H1 (cell line): ENCODE measurements around the gene TMEM44. TPM values are rescaled to one million over a fixed set of nuclear protein-coding genes. Genes with fewer than 3 reads are reported as not detected.

Source experiments
- CHD1 ChIP-seq: IDR thresholded peaks from 2 replicates; pipeline ENCODE4 v1.6.1; 2012; ENCODE audit warnings: low read depth, low read length, improper control_type of control experiment
- KDM5A ChIP-seq: fragments of 200-600 bp; IDR thresholded peaks from 2 replicates; pipeline ENCODE4 v1.7.1; 2012; ENCODE audit warnings: mild to moderate bottlenecking, low read length, inconsistent platforms, mixed read lengths
- POLR2AphosphoS5 ChIP-seq: IDR thresholded peaks from 2 replicates; pipeline ENCODE4 v1.6.1; 2011; ENCODE audit warnings: low read depth, low read length
- SAP30 ChIP-seq: fragments of 300-600 bp; sonication (generic); IDR thresholded peaks from 2 replicates; pipeline ENCODE4 v1.7.1; 2012; ENCODE audit warnings: low read length, moderate library complexity, mild to moderate bottlenecking, inconsistent platforms; ENCODE audit not compliant: insufficient read depth, insufficient replicate concordance
- TAF7 ChIP-seq: optimal IDR thresholded peaks from 2 replicates; pipeline ENCODE3; 2011; ENCODE audit warnings: low read depth, mild to moderate bottlenecking, inconsistent platforms, low read length, moderate library complexity, borderline replicate concordance
- TBP ChIP-seq: IDR thresholded peaks from 2 replicates; pipeline ENCODE4 v1.6.1; 2011; ENCODE audit warnings: low read depth, low read length, improper control_type of control experiment
- polyA plus RNA-seq, 7 experiments: library from polyadenylated mRNA; depleted of rRNA in 3 of 7; stranded (reverse) in 5 of 7; unstranded in 2 of 7; fragments of >200 nt in 5 of 7; fragments of 200-250 nt in 2 of 7; gene quantifications; 1 replicate in 5 of 7; 2 replicates in 1 of 7; 4 replicates in 1 of 7; pipeline versions ENCODE4 v1.2.1 to v1.2.3, GENCODE V29; 2011 to 2013; ENCODE audit warnings: missing spikeins in 2 of 7, mixed read lengths in 2 of 7
- total RNA-seq: library from RNA; stranded (reverse); fragmentation: NEBNext Ultra II Directional; extraction: Animal tissue kit (Norgen Biotek cat#: 25700); gene quantifications from 2 replicates; pipeline ENCODE4 v1.2.1, GENCODE V29; 2021

Gene TMEM44
- total and polyA plus RNA-seq, 2 of the 8 experiments (the other 6 are each of a cell fraction or from before 2014, with no cell fraction given), result 14.0 to 16.7 TPM

DNA sequence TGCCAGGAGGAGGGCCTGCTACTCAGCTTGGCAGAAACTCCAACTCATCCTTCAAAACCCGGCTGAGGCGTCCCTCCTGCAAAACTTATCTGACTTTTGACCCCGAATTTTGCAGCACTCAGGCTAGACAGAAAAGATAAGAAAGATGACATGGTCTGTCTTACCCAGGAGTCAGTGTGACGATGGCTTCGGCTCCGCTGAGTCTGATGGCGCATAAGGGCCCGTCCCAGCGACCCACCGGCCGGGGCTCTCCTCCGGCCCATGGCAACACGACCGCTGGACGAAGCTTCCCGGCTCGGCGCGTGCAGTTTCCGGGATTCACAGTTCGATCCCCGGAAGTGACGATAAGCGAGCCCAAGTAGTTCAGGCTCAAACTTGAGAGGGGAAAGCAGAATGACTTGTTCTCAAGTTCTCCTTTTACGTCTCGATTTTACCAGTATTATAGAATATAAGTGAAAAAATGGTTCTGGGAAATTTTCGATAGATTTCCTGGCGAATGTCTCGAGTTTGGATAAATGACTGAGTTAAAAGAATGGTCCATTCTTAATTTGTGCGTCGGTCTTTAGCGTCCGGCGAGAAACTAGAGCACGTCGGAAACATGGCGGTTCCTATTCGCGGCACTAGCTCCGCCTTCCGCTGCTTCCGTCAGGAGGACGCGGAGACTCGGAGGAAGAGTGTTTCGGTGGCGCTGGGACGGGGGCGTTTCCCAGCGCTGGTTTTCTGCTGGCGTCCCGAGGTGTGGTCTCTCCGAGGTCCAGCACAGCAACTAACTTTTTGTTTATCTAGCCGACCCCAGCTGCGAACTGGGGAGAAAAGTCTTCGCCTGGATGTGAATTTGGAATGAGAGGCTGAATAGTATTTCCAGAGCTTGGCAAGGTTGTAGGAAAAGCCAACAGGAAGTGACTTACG, 38.9 kb upstream of the TMEM44 start, which contains the start of gene LSG1 (continued):
- TF ChIP-seq POLR2AphosphoS5 (peak; percentile 54; the same call in 1 of the 2 replicates), TBP (peak; percentile 47; the same call in 1 of the 2 replicates), SAP30 (peak; percentile 95), KDM5A (peak; percentile 42; the same call in 1 of the 2 replicates), CHD1 (peak; percentile 89), TAF7 (peak; percentile 33)
